T-helper 1 cell (primary cell): ENCODE results near the gene ZNF785.
"Not testable (repeated sequence)": the region's sequence is repeated elsewhere in the genome, so short reads cannot be mapped to it uniquely, and the experiment has no call there.

ENCODE experiments used
- DNase-seq, 5 donors: peaks; one replicate each; pipeline ENCODE4 v3.0.0-alpha.2; 2012 to 2020

Gene ZNF785

DNA sequence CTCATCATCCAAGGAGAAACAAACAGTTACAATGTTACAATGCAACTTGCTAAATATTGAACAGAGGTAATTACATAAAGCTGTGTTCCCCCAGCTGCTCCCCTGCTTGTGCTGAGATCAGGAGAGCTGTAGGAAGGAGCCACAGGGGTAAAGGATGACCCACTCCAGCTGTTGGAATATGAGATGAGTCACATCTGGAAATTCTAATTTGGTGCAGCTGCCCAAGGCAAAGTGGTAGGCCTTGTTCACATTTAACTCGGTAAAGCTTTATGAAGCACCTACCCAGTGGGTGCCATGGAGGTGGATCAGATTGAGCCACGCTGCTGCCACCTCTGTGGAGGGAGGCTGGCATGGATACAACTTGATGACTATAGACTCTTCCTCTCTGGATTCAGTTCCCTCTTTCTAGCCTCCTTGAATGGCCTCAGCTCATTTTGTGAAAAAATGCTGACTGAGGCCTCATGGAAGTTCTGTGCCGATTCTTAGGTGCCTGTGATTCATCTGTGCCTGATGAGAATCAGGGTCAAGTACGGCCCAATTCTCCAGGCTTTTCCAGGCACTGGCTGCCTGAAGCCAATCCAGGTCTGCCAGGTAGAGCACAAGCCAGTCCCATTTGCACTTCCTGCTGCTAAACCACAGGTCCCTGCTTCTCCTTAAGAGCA is 17.2 kb upstream of the ZNF785 start:
- no peak for DNase-seq

DNA sequence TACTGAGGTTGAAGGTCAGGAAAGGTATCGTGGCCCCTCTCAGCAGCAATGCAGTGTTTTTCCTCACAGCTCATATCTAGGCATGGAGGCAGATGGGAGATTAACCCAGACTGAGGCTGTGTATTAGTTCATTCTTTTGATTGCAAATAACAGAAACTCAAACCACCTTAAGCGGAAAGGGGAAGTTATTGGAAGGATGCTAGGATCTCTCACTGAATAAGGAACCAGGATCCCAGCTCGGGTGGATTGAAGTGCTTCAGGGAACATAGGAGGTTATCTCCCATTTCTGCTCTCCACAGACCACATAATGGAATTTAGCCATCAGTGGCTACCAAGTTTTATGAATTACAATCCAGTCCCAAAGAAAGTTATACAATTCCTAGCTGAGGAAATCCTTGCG is 16.5 kb upstream of the ZNF785 start:
- DNase-seq: no peak

DNA sequence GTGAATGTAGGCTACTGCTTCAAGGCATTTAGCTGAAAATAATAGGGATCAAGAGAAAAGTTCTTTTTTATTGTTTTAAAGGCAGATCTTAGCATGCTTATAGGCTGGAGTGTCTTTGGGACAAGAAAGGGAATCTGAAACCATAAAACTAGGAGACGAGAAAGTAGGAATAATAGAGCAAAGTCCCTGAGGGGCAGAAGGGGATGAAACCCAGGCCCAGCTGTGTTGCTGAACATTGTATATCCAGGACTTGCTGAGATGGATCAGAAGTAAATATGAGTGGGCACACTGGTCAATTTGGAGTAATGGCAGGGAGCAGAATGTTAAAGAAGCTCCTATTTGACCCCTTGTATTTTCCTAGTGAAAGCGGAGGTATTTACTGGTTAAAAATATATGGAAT is 15.4 kb upstream of the ZNF785 start:
- DNase-seq: no peak

DNA sequence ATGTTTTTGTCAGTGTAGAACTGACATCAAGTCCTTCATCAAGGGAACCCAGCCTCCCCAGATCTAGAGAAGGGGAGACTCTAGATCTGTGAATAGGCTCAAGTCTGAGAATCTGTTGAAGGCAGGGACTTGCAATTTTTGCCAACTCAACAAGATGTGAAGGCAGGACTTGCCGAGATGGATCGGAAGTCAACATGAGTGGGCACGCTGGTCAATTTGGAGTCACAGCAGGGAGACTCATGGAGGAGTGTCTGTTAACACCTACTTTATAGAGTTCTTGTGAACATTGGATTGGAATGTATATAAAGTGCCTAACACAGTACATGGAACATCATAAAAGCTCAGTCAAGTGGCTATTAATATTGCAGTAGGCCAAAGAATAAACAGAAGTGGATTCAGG is 14.7 kb upstream of the ZNF785 start:
- DNase-seq: no peak

DNA sequence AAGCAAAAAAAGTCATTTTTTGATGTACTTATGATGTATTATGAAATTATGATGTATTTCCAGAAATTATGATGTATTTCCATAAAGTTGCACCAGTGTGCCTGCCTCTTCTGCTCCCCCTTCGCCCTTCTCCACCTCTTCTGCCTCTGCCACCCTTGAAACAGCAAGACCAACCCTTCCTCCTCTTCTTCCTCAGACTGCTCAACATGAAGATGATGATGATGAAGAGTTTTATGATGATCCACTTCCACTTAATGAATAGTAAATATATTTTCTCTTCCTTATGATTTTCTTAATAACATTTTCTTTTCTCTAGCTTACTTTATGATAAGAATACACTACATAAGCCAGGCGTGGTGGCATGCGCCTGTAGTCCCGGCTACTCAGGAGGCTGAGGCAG is 7.4 kb upstream of the ZNF785 start:
- no peak for DNase-seq

DNA sequence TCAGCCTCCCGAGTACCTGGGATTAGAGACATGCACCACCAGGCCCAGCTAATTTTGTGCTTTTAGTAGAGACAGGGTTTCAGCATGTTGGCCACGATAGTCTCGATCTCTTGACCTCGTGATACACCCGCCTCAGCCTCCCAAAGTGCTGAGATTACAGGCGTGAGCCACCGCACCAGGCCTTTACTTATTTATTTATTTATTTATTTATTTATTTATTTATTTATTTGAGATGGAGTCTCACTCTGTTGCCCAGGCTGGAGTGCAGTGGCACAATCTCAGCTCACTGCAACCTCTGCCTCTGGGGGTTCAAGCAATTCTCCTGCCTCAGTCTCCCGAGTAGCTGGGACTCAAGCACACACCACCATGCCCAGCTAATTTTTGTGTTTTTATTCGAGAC is 5.4 kb upstream of the ZNF785 start:
- DNase-seq: not testable (repeated sequence)

DNA sequence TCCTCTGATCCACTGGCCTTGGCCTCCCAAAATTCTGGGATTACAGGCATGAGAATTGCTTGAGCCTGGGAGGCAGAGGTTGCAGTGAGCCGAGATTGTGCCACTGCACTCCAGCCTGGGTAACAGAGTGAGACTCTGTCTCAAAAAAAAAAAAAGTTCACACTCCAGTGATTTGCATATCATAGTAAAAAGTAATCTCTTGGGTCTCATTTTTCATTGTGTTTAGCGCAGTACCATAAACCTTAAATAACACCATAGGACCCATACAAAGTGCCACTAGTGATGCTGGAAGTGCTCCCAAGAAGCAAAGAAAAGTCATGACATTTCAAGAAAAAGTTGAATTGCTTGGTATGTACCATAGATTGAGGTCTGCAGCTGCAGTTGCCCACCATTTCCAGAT is 4.1 kb upstream of the ZNF785 start:
- DNase-seq: not testable (repeated sequence)

DNA sequence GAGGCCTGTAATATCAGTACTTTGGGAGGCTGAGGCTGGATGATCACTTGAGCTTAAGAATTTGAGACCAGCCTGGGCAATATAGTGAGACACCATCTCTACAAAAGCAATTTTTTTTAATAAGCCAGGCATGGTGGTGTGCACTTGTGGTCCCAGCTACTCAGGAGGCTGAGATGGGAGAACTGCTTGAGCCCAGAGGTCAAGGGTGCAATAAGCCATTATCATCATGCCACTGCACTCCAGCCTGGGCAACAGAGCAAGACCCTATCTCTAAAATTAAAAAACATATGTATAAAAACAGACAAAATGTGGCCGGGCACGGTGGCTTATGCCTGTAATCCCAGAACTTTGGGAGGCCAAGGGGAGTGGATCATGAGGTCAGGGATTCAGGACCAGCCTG is 3.2 kb upstream of the ZNF785 start:
- DNase-seq: no peak

DNA sequence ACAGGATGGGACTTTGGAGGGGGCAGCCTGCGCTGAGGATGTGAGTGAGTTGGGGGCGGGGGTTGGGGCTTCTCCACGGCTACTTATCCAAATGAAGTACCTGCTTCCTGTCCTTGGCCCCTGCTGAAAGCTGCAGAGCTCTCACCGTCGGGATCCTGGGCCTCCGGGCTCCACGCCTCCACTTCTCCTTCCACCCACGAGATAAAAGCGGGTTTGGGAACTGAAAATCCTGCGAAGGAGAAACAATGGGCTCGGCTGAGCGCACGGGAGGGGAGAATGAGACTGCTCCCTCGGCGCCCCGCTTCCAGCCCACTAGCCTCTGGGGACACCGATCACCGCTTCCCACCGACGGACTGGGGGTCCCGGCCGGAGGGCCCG is 486 bp downstream of the ZNF785 start:
- DNase-seq: peak in 1 of 5 donors; percentile 16

DNA sequence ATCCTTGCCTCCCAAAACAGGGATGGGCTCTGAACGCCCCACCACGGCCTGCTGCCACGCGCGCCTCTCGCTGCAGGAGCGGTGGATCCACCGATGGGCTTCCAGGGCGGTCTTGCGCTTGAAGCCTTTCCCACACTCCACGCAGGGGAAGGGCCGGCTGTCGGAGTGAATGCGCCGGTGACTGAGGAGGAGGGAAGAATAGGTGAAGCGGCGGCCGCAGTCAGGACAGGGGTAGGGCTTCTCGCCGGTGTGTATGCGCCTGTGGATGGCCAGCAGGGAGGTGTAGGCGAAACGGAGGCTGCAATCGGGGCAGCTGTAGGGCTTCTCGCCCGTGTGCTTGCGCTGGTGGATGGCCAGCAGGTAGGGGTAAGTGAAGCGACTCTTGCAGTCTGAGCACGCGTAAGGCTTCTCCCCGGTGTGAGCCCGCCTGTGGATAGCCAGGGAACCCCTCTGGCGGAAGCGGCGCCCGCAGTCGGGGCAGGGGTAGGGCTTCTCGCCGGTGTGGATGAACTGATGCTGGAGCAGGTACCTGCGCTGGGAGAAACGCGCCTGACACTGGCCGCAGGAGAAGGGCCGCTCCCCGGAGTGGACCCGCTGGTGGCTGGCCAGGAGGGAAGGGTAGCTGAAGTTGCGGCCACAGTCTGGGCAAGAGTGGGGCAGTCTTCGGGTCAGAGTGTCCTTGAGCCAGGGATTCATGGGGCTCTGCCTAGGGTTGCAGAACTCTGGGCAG is 2.7 kb downstream of the ZNF785 start:
- DNase-seq: no peak

DNA sequence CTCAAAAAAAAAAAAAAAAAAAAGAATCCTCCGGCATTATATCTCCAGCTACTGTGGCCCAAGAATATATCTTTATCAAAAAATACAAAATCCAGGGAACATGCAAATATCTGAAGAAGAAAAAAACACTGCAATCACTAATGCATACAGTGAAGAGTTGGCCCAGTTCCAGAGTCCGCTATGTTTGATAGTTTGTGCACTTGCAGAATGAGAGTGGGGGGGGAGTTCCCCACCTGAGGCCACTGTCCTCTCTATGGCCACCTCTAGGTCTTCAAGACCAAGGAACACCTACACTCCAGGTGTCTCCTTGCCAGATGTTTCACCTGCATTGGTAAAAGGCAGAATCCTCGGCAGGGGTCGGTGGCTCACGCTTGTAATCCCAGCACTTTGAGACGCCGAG is 4.0 kb downstream of the ZNF785 start:
- DNase-seq: no peak

DNA sequence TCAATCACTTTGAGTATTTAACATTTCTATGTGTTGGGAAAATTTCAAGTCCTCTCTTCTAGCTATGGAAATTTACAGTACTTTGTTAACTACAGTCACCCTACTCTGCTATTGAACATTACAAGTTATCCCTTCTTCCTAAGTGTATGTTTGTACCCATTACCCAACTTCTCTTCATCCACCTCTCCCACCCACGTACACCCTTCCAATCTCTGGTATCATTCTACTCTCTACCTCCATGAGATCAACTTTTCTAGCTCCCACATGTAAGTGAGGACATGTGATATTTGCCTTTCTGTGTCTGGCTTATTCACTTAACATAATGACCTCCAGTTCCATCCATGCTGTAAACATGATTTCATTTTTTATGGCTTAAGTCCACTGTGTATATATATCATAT is 10.8 kb downstream of the ZNF785 start:
- no peak for DNase-seq

DNA sequence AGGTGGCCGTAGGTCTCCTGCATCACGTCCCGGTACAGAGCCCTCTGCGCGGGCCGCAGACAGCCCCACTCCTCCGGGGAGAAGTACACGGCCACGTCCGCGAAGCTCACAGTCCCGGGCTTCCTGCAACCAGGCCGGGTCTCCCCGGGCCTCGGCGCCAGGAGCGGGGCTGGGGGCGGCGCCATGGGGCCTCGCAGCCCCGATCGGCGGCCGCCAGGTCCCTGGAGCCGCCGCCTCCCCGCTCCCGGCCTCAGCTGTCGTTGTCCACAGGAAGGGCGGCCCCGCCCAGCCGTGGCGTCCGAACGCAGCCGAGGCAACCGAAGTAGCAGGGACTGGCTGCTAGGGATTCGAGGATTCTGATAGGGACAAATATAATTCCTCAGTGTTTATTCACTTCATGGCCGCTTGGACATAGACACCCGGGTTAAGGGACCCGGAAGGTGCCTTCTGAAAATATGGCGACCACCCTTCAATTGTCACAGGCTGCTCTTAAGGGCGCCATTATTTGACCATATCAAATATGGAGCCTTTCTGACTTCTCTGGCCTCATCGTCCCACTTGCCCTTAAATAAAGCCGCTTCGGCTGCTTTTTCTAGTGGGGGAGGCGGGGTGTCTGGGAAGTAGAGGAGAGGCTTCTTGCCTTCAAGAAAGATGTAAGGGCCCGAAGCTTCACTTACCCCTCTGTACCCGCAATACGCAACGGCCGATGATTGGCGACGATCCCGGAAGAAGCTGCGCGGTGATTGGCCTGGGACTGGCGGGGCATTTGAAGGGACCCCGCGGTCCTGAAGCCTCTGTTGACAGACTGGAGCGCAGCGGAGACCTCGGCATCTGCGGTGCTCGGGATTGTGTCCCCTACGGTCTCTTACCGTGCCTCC is 13.8 kb downstream of the ZNF785 start, which contains the start of gene ZNF688:
Gene ZNF688, minus strand, starts transcription at position 270 of the 878 bp plus-strand sequence. Its CDS starts 85 bp downstream, at position 185.
- DNase-seq: peak; percentile 89 to 97 (median 96)

DNA sequence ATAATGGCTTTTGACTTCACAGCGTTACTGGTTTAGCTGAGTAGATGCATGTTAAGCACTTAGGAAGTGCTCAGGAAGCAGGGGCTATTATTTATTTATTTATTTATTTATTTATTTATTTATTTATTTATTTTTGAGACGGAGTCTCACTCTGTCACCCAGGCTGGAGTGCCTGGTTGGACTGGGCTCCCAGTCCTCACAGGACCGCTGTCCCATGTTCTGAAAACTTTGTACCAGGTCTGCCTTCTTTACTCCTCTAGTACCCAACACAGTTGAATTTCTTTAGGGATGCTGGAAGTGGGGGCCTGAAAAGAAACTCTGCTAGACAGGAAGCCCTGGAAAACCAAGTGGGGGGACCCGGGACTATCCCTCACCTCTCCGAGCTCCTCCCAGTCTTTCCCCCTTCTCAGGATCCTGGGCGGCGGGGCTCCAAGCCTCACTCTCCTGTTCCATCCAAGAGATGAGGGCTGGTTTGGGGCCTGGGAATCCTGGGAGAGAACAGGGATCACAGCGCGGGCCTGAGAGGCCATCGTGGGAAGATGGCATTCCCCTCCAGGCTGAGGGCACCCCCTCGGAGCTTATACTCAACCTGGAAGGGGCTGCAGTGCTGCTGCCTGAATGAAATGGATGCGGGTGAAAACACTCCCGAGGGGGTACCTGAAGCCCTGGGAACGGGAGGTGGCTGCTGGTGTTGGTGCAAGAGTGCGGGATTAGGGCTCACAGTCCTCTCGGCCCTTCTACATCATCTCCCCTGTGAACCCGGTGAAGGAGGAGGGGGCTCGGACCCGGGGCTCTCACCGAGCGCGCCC is 14.7 kb downstream of the ZNF785 start:
- no peak for DNase-seq

DNA sequence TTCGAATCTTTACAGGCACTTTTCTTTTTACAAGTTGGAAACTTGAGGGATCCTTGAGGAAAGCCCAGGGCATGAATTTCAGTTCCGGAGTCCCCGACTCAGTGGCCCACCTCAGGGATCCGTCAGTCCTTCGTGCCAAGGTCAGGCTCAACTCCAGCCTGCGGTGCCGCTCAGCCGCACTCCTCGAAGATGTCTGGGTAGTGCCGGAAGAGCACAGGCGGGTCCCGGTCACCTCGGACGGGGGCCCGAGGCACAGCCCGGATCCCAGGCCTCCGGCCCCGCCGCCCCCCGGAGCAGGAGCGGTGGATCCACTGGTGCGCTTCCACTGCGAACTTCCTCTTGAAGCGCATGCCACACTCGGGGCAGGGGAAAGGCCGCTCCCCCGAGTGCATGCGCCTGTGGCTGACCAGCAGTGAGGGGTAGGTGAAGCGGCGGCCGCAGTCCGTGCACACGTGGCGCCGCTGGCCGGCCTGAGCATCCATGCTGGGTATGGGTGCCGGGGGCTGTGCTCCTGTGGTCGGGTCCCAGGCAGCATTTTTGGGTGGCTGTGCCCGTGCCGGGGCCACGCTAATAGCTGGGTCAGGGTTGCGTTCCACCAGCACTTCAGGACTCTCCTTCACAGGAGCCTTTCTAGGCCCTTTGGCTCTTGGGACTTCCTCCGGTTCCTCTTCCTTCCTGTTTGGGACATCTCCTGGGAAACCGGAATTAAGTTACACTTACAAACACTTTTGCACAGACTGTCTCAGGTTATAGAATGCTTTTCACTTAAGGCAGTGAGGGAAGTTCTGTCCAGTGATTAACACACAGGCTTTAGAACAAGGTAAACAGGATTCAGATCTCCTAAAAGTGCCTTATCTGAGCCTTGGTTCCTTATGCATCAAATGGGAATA is 15.5 kb downstream of the ZNF785 start:
- DNase-seq: no peak

DNA sequence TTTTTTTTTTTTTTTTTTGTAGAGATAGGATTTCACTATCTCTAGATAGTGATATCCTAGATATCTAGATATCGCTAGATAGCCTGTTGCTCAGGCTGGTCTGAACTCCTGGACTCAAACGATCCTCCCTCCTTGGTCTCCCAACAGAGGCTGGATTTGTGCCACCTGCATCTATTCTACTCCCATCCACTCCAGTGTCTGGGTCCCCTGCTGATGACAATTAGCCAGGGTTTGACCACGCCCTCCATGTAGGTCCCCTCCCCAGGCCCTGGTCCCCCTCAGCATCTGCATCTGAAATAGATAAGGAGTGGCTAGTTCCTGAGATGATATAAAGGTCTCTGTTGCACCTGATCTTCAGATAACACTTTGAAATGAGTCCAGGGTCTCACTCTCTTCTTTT is 16.2 kb downstream of the ZNF785 start:
- DNase-seq: no peak

DNA sequence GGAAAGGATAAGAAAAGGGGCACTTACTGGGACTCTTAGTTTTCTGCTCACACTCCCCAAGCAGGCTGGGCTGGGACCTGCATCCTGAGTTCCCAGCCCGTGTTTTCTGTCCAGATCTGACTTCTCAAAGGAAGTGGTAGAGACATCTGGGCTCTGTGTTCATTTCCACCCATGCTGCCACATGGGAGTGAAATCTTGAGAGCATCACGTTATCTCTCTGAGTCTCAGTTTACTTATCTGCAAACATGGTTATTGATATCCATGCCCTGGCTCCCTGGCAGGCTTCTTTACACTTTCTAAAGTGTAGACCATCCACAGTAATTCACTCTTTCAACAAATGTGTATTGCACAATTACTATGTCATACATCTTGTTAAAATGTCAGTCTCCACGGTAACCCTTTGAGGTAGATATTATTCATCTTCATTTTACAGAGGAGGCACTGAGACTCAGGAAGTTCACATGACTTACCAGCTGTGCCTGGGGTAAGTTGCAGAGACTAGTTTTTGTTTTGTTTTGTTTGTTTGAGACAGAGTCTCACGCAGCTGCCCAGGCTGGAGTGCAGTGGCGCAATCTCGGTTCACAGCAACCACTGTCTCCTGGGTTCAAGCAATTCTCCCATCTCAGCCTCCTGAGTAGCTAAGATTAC is 17.4 kb downstream of the ZNF785 start:
- peak in 1 of 5 donors; percentile 86 for DNase-seq

DNA sequence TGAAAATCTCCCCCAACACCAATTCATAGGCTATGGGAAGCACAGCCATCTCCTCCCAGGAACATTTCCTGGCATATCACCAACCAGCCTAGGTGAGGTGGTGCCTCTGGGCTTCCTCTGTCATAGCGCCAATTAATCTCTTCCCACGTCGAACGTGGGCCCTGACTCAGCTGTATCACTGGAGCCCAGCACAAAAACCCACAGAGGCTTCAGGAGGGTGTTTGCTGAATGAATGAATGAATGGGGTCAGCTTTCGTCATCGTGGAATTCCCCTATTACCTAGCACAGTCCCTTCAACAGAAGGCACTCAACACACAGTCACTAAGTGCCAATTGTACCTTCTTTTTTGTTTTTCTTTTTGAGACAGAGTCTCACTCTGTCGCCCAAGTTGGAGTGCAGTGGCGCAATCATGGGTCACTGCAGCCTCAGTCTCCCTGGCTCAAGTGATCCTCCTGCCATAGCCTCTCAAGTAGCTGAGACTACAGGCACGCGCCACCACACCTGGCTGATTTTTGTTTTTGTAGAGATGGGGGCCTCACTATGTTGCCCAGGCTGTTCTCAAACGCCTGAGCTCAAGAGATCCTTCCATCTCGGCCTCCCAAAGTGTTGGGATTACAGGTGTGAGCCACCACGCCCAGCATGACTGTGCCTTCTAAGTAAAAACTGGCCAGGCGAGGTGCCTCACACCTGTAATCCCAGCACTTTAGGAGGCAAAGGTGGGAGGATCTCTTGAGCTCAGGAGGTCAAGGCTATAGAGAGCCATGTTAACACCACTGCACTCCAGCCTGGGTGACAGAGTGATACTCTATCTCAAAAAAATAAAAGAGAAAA is 18.1 kb downstream of the ZNF785 start:
- peak in 3 of 5 donors; percentile 42 to 77 (median 48) for DNase-seq

DNA sequence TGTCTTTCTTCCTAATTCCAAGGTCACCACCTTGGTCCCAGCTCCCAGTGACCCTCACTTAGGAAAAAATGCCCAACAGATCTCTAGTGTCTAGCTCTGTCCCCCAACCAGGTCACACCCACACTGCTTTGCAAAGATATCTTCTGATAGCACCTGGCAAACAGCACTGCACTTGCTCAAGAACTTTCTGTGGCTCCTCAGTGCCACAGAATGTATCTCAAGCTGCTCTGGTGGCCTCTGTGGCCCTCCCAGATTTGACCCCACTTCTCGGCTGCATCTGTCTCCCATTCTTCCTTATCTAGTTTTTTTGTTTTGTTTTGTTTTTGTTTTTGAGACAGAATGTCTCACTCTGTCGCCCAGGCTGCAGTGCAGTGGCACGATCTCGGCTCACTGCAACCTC is 19.0 kb downstream of the ZNF785 start:
- DNase-seq: no peak

DNA sequence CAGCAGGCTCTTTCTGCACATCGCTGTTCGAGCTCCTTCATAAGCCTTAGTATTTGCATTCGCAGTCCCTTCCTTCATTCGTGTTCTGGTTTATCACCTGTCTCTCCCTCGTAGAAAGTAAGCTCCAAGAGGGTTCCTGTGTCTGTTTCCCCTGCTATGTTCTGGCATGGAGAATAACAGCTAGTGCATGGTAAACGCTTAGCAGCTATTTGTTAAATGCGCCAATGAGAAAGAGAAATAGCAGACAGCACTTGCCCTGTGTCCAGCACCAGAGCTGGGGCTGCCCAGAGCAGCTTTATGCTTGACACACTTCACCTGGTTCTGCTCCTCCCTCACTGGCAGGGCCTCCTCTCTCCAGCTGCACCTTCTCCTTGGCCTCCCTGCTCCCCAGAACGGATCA is 19.5 kb downstream of the ZNF785 start:
- no peak for DNase-seq
